ENCODE measurements around the gene FADD. TPM values are rescaled to one million over a fixed set of nuclear protein-coding genes. Genes with fewer than 3 reads are reported as not detected.

The FADD gene
- total and polyA plus RNA-seq, 2 donors (not counting 3 experiments of a cell fraction or from before 2014, with no cell fraction given) = 35.4 to 45.1 TPM

- no peak for TF ChIP-seq MYC (IDR thresholded peaks at IDR 0.05; ENCODE audit: low read depth, low read length)
- TF ChIP-seq POLR2A (IDR thresholded peaks at IDR 0.05; ENCODE audit: low read depth, low read length) = no peak
- no peak for TF ChIP-seq MAX (IDR thresholded peaks at IDR 0.05; ENCODE audit: insufficient read depth, insufficient read length)
- no peak for TF ChIP-seq POLR2AphosphoS5 (IDR thresholded peaks at IDR 0.05; ENCODE audit: insufficient read depth, low read depth, low read length)
- TF ChIP-seq JUN (IDR thresholded peaks at IDR 0.05; ENCODE audit: borderline replicate concordance, insufficient read depth, insufficient read length, low read depth) = no peak
- no peak overlapping the region for H3K4me3 ChIP-seq (replicated peaks in 1 of 3; ENCODE audit: insufficient read depth in 1 of 3, low read depth in 1 of 3, low read length in 3 of 3)
- H3K9ac ChIP-seq (replicated peaks; ENCODE audit: extremely low read depth, insufficient read depth, low read length) = no peak overlapping the region
- H3K9me1 ChIP-seq (replicated peaks; ENCODE audit: control insufficient read depth, extremely low read depth, insufficient read depth, low read length) = no peaks in the 10 kb centered on the region
- dilution Hi-C loops (cut with MboI; ENCODE audit: extremely low pct_ligation_motif_present, low sequenced_read_pairs) (no loop called here), intact Hi-C loops (cut with micrococcal nuclease) (no loop called here)
- H3K36me3 ChIP-seq (ENCODE audit: control insufficient read depth in 2 of 2, extremely low read depth in 1 of 2, insufficient read depth in 2 of 2, low read length in 2 of 2) = no peaks in the 10 kb centered on the region
- FAIRE-seq (no peak), DNase-seq (ENCODE audit: low read depth, low spot score) (no peak)
- POLR2A ChIA-PET = no interaction called here
- no TSS peak for BruUV-seq (replicated peaks)
- no peaks in the 10 kb centered on the region for H4K20me1 ChIP-seq (replicated peaks; ENCODE audit: control insufficient read depth, extremely low read depth, insufficient read depth, low read length)
- no peaks in the 10 kb centered on the region for H3K79me2 ChIP-seq (ENCODE audit: control insufficient read depth, insufficient read depth, low read length)
- no peaks in the 10 kb centered on the region for H3K9me3 ChIP-seq (replicated peaks; ENCODE audit: control insufficient read depth, insufficient read depth, low read length)
- CTCF ChIA-PET = interaction anchor here (1.3 to 1.4 kb wide), 2 partner anchors 242 to 246 kb away, joined by 3 to 4 read pairs; no protein-coding TSS in a partner anchor
- no peaks in the 10 kb centered on the region for H3K27me3 ChIP-seq (ENCODE audit: control insufficient read depth in 2 of 2, insufficient read depth in 2 of 2, low read length in 2 of 2)
- H3K4me1 ChIP-seq (ENCODE audit: control insufficient read depth, extremely low read depth, insufficient read depth, low read length) = no peaks in the 10 kb centered on the region
- no peak overlapping the region for H3K27ac ChIP-seq (ENCODE audit: insufficient read depth, low read depth, low read length)
- H2AFZ ChIP-seq (ENCODE audit: low read depth, low read length) = no peak overlapping the region
- H3K4me2 ChIP-seq (ENCODE audit: insufficient read depth, low read length) = no peak overlapping the region
Observed at GRCh38 chr11:70161043-70161625, 42.0 kb upstream of the FADD start.

GRCh38 chr11:70164705-70165104 is 38.4 kb upstream of the FADD start:
- Histone ChIP-seq H3K79me2 (ENCODE audit: control insufficient read depth, insufficient read depth, low read length) (no peaks in the 10 kb centered on the region), H4K20me1 (replicated peaks; ENCODE audit: control insufficient read depth, extremely low read depth, insufficient read depth, low read length) (no peaks in the 10 kb centered on the region), H2AFZ (ENCODE audit: low read depth, low read length) (no peak overlapping the region), H3K9ac (replicated peaks; ENCODE audit: extremely low read depth, insufficient read depth, low read length) (no peak overlapping the region), H3K27me3 (ENCODE audit: control insufficient read depth in 2 of 2, insufficient read depth in 2 of 2, low read length in 2 of 2) (no peaks in the 10 kb centered on the region), H3K9me3 (replicated peaks; ENCODE audit: control insufficient read depth, insufficient read depth, low read length) (no peaks in the 10 kb centered on the region), H3K4me1 (ENCODE audit: control insufficient read depth, extremely low read depth, insufficient read depth, low read length) (no peaks in the 10 kb centered on the region), H3K4me3 (replicated peaks in 1 of 3; ENCODE audit: insufficient read depth in 1 of 3, low read depth in 1 of 3, low read length in 3 of 3) (no peak overlapping the region), H3K36me3 (ENCODE audit: control insufficient read depth in 2 of 2, extremely low read depth in 1 of 2, insufficient read depth in 2 of 2, low read length in 2 of 2) (no peaks in the 10 kb centered on the region), H3K4me2 (ENCODE audit: insufficient read depth, low read length) (no peak overlapping the region), H3K9me1 (replicated peaks; ENCODE audit: control insufficient read depth, extremely low read depth, insufficient read depth, low read length) (no peaks in the 10 kb centered on the region), H3K27ac (ENCODE audit: insufficient read depth, low read depth, low read length) (no peak overlapping the region)
- BruUV-seq (replicated peaks) = no TSS peak
- no peak for FAIRE-seq
- TF ChIP-seq MYC (IDR thresholded peaks at IDR 0.05; ENCODE audit: low read depth, low read length) = no peak
- TF ChIP-seq GATA2 (IDR thresholded peaks at IDR 0.05; ENCODE audit: insufficient read depth, insufficient read length, low read depth, low read length) = no peak
- TF ChIP-seq POLR2A (IDR thresholded peaks at IDR 0.05; ENCODE audit: low read depth, low read length) = no peak
- no peak for TF ChIP-seq FOS (IDR thresholded peaks at IDR 0.05; ENCODE audit: borderline replicate concordance, insufficient read depth, low read length)
- no peak for TF ChIP-seq POLR2AphosphoS5 (IDR thresholded peaks at IDR 0.05; ENCODE audit: insufficient read depth, low read depth, low read length)
- TF ChIP-seq CTCF (IDR thresholded peaks at IDR 0.05; ENCODE audit: extremely low read depth in 1 of 2, insufficient read depth in 1 of 2, low read depth in 1 of 2, low read length in 2 of 2) = no peak
- TF ChIP-seq MAX (IDR thresholded peaks at IDR 0.05; ENCODE audit: insufficient read depth, insufficient read length) = no peak
- no peak for TF ChIP-seq JUN (IDR thresholded peaks at IDR 0.05; ENCODE audit: borderline replicate concordance, insufficient read depth, insufficient read length, low read depth)
- no peak for TF ChIP-seq EZH2 (IDR thresholded peaks at IDR 0.05; ENCODE audit: borderline replicate concordance, low read depth, low read length, severe bottlenecking)
- ChIA-PET CTCF (no interaction called here), POLR2A (no interaction called here)
- intact Hi-C loops (cut with micrococcal nuclease) = no loop called here
- no peak for DNase-seq (ENCODE audit: low read depth, low spot score)
- dilution Hi-C loops (cut with MboI; ENCODE audit: extremely low pct_ligation_motif_present, low sequenced_read_pairs) = no loop called here

Data from endothelial cell of umbilical vein (primary cell).